ENCODE data around the gene EEF2K. TPM values are rescaled to one million over a fixed set of nuclear protein-coding genes. Genes with fewer than 3 reads are reported as not detected.
A peak's percentile ranks its signal among the peaks of the same experiment; 100 is the strongest.

Gene EEF2K
- total RNA-seq, 1 experiment from 2014 or later = 15.9 TPM

GRCh38 chr16:22191532-22192260, 14.4 kb upstream of the EEF2K start:
- peaks cover 34% of the 10 kb centered on the region for H3K4me1 Mint-ChIP-seq (ENCODE audit: insufficient read depth, unreplicated experiment)
- no peak for DNase-seq (ENCODE audit: unreplicated experiment)
- no peaks in the 10 kb centered on the region for H3K27me3 Mint-ChIP-seq (ENCODE audit: insufficient read depth, unreplicated experiment)
- intact Hi-C loops (cut with micrococcal nuclease) = loop anchor here (1.0 kb wide), 1 partner anchor 106 kb away; the partner anchor contains the start of gene POLR3E
- ChIA-PET CTCF (interaction anchor here (0.5 to 8.7 kb wide), 14 partner anchors 9 to 1029 kb away, joined by 3 to 64 read pairs (median 4); partner anchors contain the start of genes POLR3E and UQCRC2), POLR2A (interaction anchor here (0.6 to 5.7 kb wide), 24 partner anchors 9 to 890 kb away, joined by 3 to 82 read pairs (median 4); partner anchors contain the start of genes EEF2K, MOSMO, POLR3E and UQCRC2)
- peak overlapping the region; percentile 95 for H3K27ac Mint-ChIP-seq (ENCODE audit: low read depth, unreplicated experiment)
- BruUV-seq (replicated peaks) = TSS peak; percentile 92
- H3K4me3 Mint-ChIP-seq (ENCODE audit: unreplicated experiment) = peak overlapping the region; percentile 78
- peaks cover 19% of the 10 kb centered on the region for H3K36me3 Mint-ChIP-seq (ENCODE audit: insufficient read depth, unreplicated experiment)
- no peak for TF ChIP-seq CTCF (IDR thresholded peaks at IDR 0.05; ENCODE audit: unreplicated experiment)
- H3K9me3 Mint-ChIP-seq (ENCODE audit: unreplicated experiment) = no peaks in the 10 kb centered on the region

GRCh38 chr16:22192261-22193062, 13.6 kb upstream of the EEF2K start:
- H3K27me3 Mint-ChIP-seq (ENCODE audit: insufficient read depth, unreplicated experiment) = no peaks in the 10 kb centered on the region
- BruUV-seq (replicated peaks) = no TSS peak
- H3K27ac Mint-ChIP-seq (ENCODE audit: low read depth, unreplicated experiment) = peak overlapping the region; percentile 95
- peaks cover 19% of the 10 kb centered on the region for H3K36me3 Mint-ChIP-seq (ENCODE audit: insufficient read depth, unreplicated experiment)
- no peaks in the 10 kb centered on the region for H3K9me3 Mint-ChIP-seq (ENCODE audit: unreplicated experiment)
- H3K4me1 Mint-ChIP-seq (ENCODE audit: insufficient read depth, unreplicated experiment) = peaks cover 34% of the 10 kb centered on the region
- peak overlapping the region; percentile 78 for H3K4me3 Mint-ChIP-seq (ENCODE audit: unreplicated experiment)
- intact Hi-C loops (cut with micrococcal nuclease) = no loop called here
- POLR2A ChIA-PET = interaction anchor here (0.7 to 5.7 kb wide), 11 partner anchors 8 to 576 kb away, joined by 3 to 82 read pairs (median 11); partner anchors contain the start of genes EEF2K, MOSMO and POLR3E
- DNase-seq (ENCODE audit: unreplicated experiment) = no peak
- no peak for TF ChIP-seq CTCF (IDR thresholded peaks at IDR 0.05; ENCODE audit: unreplicated experiment)
- CTCF ChIA-PET = interaction anchor here (0.5 to 8.7 kb wide), 12 partner anchors 8 to 239 kb away, joined by 3 to 64 read pairs (median 5); partner anchors contain the start of genes POLR3E and UQCRC2

- H3K4me1 Mint-ChIP-seq (ENCODE audit: insufficient read depth, unreplicated experiment) = peaks cover 33% of the 10 kb centered on the region
- POLR2A ChIA-PET = interaction anchor here (2.5 to 5.7 kb wide), 5 partner anchors 7 to 185 kb away, joined by 17 to 82 read pairs (median 50); partner anchors contain the start of genes EEF2K, MOSMO and POLR3E
- TF ChIP-seq CTCF (IDR thresholded peaks at IDR 0.05; ENCODE audit: unreplicated experiment) = no peak
- intact Hi-C loops (cut with micrococcal nuclease) = no loop called here
- H3K27ac Mint-ChIP-seq (ENCODE audit: low read depth, unreplicated experiment) = no peak overlapping the region
- no TSS peak for BruUV-seq (replicated peaks)
- peaks cover 19% of the 10 kb centered on the region for H3K36me3 Mint-ChIP-seq (ENCODE audit: insufficient read depth, unreplicated experiment)
- DNase-seq (ENCODE audit: unreplicated experiment) = no peak
- CTCF ChIA-PET = interaction anchor here (1.5 to 8.7 kb wide), 3 partner anchors 9 to 106 kb away, joined by 5 to 64 read pairs (median 5); partner anchors contain the start of gene POLR3E
- no peaks in the 10 kb centered on the region for H3K27me3 Mint-ChIP-seq (ENCODE audit: insufficient read depth, unreplicated experiment)
- no peak overlapping the region for H3K4me3 Mint-ChIP-seq (ENCODE audit: unreplicated experiment)
- H3K9me3 Mint-ChIP-seq (ENCODE audit: unreplicated experiment) = no peaks in the 10 kb centered on the region
Measured at GRCh38 chr16:22193063-22193411, 13.0 kb upstream of the EEF2K start.

All from MCF 10A (cell line).